HG02938 (cell line): ENCODE data around the gene AKT1S1.
"Not testable (repeated sequence)": the region's sequence is repeated elsewhere in the genome, so short reads cannot be mapped to it uniquely, and the experiment has no call there.

Experiments
- ATAC-seq: cut with Tn5 transposase; IDR thresholded peaks from one replicate; pipeline ENCODE4 v1.9.1; 2021; ENCODE audit warnings: mild to moderate bottlenecking, moderate library complexity; ENCODE audit not compliant: unreplicated experiment

AKT1S1 gene

DNA sequence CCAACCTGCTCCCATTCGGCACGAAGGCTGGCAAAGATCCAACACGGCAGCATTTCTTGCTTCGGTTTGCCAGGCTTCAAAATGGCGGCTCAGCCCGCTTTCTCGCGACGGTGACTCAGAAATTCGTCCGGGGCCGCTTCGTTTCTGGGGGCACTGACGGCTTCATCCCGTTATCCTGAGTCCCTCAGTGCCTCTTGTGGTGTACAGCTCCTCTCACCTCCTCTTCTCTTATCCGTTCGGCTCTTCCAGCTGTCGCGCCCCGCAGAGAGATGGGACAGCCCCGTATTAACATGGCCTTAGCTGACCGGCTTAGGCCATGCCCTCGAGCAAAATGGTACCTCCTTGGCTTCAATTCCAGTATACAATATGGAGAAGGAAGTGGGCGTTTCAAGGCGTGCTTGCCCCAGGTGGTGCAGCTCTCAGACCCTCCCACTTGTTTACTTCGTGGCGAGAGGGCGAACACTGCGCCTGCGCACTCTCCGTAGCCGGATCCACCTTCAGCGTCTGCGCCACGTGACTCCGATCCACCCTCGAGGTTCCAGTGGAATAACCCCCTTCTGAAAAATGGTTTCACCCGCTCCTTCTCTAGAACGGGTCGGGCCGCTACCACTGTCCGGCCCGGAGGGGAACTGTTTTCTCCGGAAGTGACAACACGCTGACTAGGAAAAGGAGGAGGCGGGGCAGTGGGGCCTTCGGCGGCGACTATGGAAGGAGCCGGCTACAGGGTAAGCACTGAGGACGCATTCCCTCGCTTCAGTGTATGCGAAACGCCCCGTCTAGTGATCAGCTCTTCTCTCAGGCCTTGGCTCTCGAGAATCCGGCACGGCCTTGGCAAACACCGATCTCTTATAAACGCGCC lies at the start of gene AKT1S1, which contains the start of gene TBC1D17:
Gene AKT1S1, minus strand, starts transcription at position 336 of the 859 bp plus-strand sequence. CDS start 4,060 bp downstream, outside the sequence.
Gene TBC1D17, plus strand, starts transcription at position 683 of the 859 bp plus-strand sequence. Its CDS starts 22 bp downstream, at position 705.
- ATAC-seq: peak; percentile 64

GRCh38 chr19:49926515-49926914 lies 49.4 kb upstream of the AKT1S1 start:
- ATAC-seq: no peak

DNA sequence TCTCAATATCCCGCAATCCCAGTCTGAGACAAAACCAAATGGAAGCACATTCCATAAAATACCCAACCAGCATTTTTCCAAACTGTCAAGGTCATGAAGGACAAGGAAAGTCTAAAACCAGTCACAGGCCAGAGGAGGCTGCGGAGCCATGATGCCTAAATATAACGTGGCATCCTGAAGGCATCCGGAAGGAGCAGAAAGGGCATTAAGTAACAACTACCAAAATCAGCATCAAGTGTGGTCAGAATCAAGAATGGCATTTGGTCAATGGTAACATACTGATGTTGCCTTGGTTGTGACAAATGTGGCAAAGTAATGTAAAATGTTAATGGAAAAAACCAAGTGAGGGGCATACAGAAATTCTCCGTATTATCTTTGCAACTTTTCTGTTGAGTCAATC lies 48.3 kb upstream of the AKT1S1 start:
- no peak for ATAC-seq

DNA sequence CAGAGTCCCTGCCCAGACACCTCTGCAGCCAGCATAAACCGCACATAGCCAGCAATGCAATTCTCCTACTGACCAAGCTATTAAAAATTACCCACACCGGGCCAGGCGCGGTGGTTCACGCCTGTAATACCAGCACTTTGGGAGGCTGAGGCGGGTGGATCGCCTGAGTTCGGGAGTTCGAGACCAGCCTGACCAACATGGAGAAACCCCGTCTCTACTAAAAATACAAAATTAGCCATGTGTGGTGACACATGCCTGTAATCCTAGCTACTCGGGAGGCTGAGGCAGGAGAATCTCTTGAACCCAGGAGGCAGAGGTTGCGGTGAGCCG lies 47.7 kb upstream of the AKT1S1 start:
- ATAC-seq: not testable (repeated sequence)

GRCh38 chr19:49924004-49924880 lies 47.1 kb upstream of the AKT1S1 start:
- no peak for ATAC-seq

- ATAC-seq: no peak
Observed at GRCh38 chr19:49923055-49924003, 46.2 kb upstream of the AKT1S1 start.

DNA sequence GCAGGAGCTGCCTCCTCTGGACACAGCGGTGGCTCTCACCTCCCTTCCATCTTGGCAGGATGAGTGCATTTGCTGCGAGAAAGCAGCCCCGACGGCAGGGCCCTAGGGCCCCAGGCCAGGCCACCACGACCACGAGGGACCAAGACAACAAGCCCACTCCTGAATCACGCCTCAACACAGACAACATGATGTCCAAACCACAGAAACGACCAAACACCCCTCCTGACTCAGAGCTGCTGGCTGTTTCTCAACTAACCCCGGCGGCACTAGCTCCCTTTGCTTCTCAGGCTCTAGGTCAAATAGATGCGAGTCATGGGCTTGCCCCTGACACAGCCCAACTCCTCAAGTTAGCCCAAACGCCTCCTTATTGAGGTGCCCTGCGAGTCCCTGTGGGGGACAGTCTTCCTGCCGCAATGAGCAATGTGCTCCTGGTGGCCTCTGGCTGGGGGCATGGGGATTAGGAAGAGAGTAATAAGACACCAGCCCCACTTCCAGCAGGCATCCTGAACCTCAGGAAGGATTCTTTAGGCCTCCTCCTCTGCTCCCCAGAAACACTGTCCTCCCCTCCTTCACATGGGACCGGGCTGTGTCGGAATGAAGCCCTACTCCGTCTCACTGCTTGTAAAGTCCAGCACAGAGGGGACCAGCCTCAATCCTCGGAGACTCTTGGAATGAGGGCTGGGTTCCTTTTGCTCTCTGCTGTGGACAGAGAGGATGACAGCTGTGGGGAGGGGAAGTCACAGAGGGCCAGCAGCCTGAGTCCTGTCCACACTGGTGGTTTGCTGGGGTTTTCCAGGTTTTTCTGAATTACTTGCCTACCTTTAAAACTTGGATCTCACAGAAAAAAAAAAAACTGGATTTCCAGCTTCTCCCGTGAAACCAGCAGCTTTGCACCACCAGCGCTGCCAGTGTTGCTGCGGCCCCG lies 45.0 kb upstream of the AKT1S1 start:
- no peak for ATAC-seq

- ATAC-seq: no peak
Observed at GRCh38 chr19:49920624-49921363, 43.6 kb upstream of the AKT1S1 start.

- no peak for ATAC-seq
Observed at GRCh38 chr19:49918089-49918488, 40.9 kb upstream of the AKT1S1 start.

DNA sequence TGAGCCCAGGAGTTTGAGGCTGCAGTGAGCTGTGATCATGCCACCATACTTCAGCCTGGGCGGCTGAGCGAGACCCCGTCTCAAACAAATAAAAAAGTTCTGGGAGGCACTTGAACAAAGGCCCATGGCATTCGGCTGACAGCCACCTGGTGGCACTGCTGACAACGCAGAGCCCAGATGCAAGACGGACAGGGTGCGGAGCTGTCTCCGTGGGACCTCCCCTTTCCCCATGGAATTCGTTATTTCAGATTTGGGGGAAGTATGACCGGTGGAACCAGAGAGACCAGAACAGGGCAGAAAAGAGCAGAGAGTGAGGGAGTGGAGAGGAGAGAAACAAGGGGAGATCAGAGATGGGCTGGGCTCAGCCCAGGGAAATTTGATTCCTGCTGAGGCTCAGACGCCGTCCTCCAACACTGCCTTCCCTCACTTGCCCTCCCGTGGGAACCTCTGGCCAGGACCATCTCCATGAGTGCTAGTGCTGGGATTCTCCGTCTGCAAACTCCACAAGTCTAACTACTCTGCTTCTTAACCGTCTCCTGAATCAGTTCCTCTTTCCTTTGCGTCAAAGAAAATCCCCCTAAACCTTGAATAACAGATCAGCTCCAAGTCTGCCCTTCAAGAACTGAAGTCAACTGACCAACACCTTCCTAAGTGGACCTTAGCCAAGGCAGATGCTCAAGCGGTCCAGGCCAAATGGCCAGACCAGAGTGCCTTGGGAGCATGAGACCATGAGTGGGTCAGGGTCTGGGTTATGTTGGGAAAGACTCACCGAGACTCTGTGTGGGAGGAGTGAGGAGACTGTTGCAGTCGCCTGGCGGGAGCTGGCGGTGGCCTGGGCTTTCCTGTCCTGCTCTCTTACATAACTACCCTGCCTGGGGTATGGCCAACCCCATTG lies 39.9 kb upstream of the AKT1S1 start:
- no peak for ATAC-seq

- no peak for ATAC-seq
Observed at GRCh38 chr19:49915271-49915670, 38.1 kb upstream of the AKT1S1 start.

DNA sequence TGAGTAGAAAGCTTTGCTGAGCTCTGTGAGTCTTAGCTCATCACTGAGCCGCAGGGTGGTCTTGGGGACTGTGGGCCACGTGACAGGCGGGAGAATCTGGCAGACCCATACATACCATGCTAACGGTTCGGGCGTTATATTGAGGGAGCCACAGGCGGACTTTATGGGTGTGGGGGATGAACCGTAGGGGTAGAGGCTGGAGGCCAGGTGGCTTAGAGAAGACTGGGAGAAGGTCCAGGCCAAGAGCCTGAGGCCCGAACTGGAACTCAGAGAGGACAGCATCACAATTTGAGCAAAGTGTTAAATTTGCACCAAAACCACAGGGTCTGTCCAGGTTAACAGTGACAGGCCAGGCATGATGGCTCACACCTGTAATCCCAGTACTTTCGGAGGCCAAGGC lies 36.6 kb upstream of the AKT1S1 start:
- ATAC-seq: no peak

DNA sequence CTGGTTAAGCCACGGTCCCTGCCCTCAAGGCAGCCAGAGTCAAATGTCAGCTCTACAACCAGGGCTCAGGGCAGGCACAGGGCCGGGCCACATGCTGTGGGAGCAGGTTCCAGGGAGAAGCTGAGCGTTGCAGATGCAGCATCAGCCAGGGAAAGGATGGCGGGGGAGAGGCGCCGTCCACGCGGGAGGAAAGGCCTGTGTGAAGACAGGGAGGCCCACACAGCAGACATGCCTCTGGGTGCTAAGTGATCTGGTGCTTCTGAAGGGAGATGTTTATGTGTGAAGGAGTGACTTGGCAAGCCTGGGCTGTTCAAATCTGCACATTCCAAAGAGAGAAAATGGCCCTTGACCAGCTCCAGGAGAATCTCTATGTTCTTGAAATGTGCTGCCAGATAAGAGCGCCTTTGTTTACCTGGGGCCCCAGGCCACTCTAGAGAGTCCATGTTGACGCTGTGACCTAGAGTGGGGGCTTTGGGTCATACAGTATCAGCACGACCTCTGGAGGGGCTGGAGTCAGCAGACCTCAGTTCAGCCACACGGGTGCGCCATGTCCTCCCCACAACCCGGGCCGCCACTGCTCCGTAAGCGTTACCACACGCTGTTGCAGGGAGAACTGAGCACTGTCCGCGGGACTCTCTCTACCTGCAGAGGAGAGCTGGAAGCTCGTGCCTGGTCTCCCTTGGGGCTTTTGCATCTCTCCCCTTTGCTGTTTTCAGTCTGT lies 36.0 kb upstream of the AKT1S1 start:
- no peak for ATAC-seq

- no peak for ATAC-seq
Observed at GRCh38 chr19:49911381-49912145, 34.4 kb upstream of the AKT1S1 start.

DNA sequence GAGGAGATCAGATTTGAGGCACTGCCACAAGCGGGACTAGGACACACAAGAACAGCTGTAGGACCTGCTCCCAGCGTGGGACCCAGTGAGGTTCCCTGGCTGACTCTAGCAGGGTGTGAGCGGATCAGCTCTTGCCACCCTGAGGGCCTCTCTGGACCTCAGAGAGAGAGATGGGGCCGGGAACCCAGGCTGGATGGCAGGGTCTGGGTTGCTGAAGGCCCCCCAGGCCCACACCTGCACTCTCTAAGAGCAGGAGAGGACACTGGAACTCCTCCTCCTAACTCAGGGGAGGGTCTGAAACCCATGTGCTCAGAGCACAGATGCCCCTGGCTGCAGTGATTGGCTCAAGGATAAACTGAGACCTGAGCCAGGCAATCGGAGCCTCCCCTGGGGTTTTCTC lies 33.0 kb upstream of the AKT1S1 start:
- no peak for ATAC-seq
